IPS-11a (cell line): Measurements from ENCODE around the gene LEKR1.

Experiments
- H3K4me3 ChIP-seq: one replicate; pipeline ENCODE4 v1.5.1; 2013; ENCODE audit warnings: low read depth, low read length, control low read depth

LEKR1 gene

GRCh38 chr3:157056035-157056434 lies 229.9 kb downstream of the LEKR1 start:
- no peak overlapping the region for H3K4me3 ChIP-seq

- H3K4me3 ChIP-seq: no peak overlapping the region
Observed at GRCh38 chr3:157058392-157059071, 232.4 kb downstream of the LEKR1 start.

GRCh38 chr3:157059181-157059580 lies 233.0 kb downstream of the LEKR1 start:
- H3K4me3 ChIP-seq: no peak overlapping the region

- no peak overlapping the region for H3K4me3 ChIP-seq
Observed at GRCh38 chr3:157059661-157060060, 233.5 kb downstream of the LEKR1 start.

- no peak overlapping the region for H3K4me3 ChIP-seq
Observed at GRCh38 chr3:157061265-157061664, 235.1 kb downstream of the LEKR1 start.

GRCh38 chr3:157063469-157063868 lies 237.3 kb downstream of the LEKR1 start:
- H3K4me3 ChIP-seq: no peak overlapping the region

- no peak overlapping the region for H3K4me3 ChIP-seq
Observed at GRCh38 chr3:157063926-157064325, 237.8 kb downstream of the LEKR1 start.

- H3K4me3 ChIP-seq: no peak overlapping the region
Observed at GRCh38 chr3:157064402-157064801, 238.2 kb downstream of the LEKR1 start.

- H3K4me3 ChIP-seq: no peak overlapping the region
Observed at GRCh38 chr3:157065201-157065600, 239.0 kb downstream of the LEKR1 start.

- H3K4me3 ChIP-seq: no peak overlapping the region
Observed at GRCh38 chr3:157066335-157067098, 240.4 kb downstream of the LEKR1 start.

- no peak overlapping the region for H3K4me3 ChIP-seq
Observed at GRCh38 chr3:157067114-157067513, 241.0 kb downstream of the LEKR1 start.

GRCh38 chr3:157069406-157069805 lies 243.3 kb downstream of the LEKR1 start:
- no peak overlapping the region for H3K4me3 ChIP-seq

- H3K4me3 ChIP-seq: no peak overlapping the region
Observed at GRCh38 chr3:157069846-157070677, 243.9 kb downstream of the LEKR1 start.

- H3K4me3 ChIP-seq: no peak overlapping the region
Observed at GRCh38 chr3:157070678-157070999, 244.5 kb downstream of the LEKR1 start.

GRCh38 chr3:157071744-157072525 lies 245.8 kb downstream of the LEKR1 start:
- H3K4me3 ChIP-seq: no peak overlapping the region

- H3K4me3 ChIP-seq: no peak overlapping the region
Observed at GRCh38 chr3:157073810-157074209, 247.7 kb downstream of the LEKR1 start.

GRCh38 chr3:157074490-157074889 lies 248.3 kb downstream of the LEKR1 start:
- no peak overlapping the region for H3K4me3 ChIP-seq

GRCh38 chr3:157074981-157075380 lies 248.8 kb downstream of the LEKR1 start:
- no peak overlapping the region for H3K4me3 ChIP-seq

- no peak overlapping the region for H3K4me3 ChIP-seq
Observed at GRCh38 chr3:157075693-157076420, 249.7 kb downstream of the LEKR1 start.

- H3K4me3 ChIP-seq: no peak overlapping the region
Observed at GRCh38 chr3:157077565-157077991, 251.4 kb downstream of the LEKR1 start.
